GM18867 (cell line): ENCODE results near the gene PRODH2.

Experiments used
- ATAC-seq: cut with Tn5 transposase; IDR thresholded peaks from one replicate; pipeline ENCODE4 v1.9.1; 2021; ENCODE audit warnings: mild to moderate bottlenecking, moderate library complexity; ENCODE audit not compliant: unreplicated experiment

Gene PRODH2

GRCh38 chr19:35764432-35765315 is 48.0 kb downstream of the PRODH2 start:
- no peak for ATAC-seq

DNA sequence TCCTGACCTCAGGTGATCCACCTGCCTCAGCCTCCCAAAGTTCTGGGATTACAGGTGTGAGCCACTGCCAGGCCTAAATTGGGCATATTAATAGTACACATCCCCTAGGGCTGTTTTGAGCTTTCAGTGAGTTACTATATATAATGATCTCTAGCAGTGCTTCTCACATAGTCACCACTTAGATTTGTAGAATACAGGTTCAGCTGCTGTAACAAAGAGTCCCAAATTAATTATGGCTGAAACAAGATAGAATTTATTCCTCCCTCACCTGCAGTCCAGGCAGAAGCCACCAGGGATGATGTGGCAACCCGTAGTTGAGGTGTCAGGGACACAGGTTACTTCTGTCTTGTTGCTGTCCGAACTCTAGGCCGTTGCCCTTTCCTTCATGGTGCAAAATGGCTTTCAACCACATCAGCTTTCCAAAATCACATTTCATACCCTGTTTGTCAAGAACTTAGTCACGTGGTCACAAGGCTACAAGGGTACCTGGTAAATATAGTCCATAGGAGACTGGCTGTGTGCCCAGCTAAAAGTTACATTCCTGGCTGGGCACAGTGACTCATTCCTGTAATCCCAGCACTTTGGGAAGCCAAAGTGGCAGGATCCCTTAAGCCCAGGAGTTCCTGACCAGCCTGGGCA is 51.8 kb downstream of the PRODH2 start:
- no peak for ATAC-seq

GRCh38 chr19:35759697-35760096 is 52.9 kb downstream of the PRODH2 start:
- no peak for ATAC-seq

- peak; percentile 93 for ATAC-seq
Observed at GRCh38 chr19:35757749-35758608, 54.7 kb downstream of the PRODH2 start, which contains the start of gene PROSER3. TSS of gene PROSER3 (plus strand) at chr19:35758176. CDS start at chr19:35758216, 40 bp downstream.

GRCh38 chr19:35757231-35757748 is 55.4 kb downstream of the PRODH2 start:
- ATAC-seq: no peak

DNA sequence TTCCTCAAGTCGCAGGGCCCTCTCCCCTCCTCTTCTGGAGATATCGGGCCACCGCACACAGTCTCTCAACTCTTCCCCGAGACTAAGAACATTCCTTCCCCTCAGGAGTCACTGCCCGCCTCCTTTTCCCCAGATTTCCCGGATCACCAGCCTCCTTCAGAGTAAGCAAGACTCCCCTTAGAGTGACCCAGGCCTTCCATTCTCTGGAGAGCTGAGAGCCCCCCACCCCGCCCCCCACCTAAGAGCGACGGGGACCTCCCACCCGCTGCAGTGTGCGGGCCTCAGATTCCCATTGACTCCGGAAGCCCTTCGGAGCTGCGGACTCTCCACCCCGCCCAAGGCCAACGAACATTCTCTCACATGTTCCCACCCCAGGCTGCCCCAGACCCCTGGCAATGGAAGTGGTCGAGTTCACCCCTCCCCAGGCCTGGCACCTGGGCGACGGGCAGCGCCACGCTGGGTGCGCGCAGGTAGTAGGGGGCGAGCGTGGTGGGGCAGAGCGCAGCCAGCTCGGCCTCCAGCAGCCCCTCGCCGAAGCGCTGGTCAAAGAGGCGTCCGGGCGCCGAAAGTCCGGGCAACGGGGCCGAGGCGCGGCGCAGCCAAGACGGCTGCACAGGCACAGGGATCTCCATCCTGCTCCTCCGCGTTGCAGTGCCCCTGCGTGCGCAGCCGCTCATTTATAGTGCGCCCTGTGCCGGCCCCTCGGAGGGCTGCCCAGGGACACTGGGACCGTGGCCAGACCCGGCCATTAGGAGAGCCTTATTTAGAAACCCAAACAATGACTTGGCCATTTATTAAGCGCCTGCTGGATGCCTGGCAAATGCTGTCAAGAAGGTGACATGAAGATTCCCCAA is 56.0 kb downstream of the PRODH2 start, which contains the start of gene HSPB6:
HSPB6 (minus strand) TSS at position 653 of the 854 bp plus-strand sequence; CDS start at position 632, 21 bp downstream.
- ATAC-seq: no peak

- ATAC-seq: no peak
Observed at GRCh38 chr19:35755550-35756376, 56.9 kb downstream of the PRODH2 start.

- no peak for ATAC-seq
Observed at GRCh38 chr19:35755131-35755549, 57.5 kb downstream of the PRODH2 start.

DNA sequence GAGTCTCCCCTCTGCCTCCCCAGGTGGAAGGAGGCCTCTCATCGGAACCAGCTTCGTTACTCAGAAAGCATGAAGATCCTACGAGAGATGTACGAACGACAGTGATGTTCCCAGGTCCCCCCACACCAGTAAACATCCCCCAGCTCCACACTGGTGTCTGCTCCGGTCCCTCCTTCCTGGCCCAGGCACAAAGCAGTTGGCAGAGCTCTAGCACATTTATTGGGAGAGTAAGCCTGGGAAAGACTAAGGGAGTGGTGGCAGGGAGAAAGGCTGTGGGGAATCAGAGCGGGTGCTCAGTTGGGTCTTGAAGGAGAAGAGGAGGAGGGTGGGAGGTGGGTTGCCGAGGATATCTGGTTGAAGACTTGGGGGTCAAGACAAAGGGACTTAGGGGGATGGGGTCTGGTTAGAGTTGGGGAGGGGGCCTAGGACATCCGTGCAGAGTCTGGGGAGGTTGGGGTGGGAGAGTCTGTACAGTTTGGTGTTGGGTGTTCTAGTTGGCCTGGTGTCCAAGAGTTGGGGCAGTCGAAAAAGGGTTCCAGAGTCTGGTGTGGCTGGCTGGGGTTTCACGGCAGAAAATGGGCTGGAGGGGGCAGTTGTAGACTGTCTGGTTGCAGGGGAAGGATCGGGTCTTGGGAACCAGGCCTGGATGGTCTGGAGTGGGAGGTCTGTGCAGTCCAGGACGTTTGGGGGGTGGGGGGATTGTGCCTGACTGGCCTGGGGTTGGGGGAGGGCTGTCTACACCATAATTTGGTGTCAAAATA is 58.1 kb downstream of the PRODH2 start:
- no peak for ATAC-seq

DNA sequence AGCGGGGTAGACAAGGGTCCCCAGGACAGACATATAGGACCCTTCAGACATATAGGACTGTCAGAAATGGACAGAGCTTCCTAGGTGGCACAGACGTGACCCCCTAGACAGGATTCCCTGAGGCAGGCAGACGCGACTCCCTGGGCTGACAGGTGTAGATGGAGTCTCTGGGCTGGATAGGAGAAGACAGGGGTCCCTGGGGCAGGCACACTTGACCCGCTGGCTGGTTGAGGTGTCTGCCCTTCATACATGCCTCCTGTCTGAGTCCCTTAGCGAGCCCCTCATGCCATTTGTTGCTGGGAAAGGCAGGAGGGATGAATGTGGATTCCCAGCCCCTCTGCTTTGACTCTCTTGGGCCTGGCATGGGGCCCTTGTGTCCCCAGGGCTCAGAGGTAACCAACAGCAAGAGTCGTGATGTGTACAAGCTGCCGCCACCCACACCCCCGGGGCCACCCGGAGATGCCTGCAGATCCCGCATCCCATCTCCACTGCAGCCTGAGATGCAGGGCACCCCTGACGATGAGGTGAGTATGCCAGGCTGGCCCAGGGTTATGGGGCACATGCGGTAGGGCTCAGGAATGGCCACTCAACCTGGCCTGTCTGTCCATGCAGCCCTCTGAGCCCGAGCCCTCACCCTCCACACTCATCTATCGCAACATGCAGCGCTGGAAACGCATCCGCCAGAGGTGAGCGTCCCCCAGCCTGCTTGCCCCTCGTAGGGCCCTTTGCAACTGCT is 58.8 kb downstream of the PRODH2 start:
- ATAC-seq: no peak

- ATAC-seq: no peak
Observed at GRCh38 chr19:35752746-35753350, 59.8 kb downstream of the PRODH2 start.

DNA sequence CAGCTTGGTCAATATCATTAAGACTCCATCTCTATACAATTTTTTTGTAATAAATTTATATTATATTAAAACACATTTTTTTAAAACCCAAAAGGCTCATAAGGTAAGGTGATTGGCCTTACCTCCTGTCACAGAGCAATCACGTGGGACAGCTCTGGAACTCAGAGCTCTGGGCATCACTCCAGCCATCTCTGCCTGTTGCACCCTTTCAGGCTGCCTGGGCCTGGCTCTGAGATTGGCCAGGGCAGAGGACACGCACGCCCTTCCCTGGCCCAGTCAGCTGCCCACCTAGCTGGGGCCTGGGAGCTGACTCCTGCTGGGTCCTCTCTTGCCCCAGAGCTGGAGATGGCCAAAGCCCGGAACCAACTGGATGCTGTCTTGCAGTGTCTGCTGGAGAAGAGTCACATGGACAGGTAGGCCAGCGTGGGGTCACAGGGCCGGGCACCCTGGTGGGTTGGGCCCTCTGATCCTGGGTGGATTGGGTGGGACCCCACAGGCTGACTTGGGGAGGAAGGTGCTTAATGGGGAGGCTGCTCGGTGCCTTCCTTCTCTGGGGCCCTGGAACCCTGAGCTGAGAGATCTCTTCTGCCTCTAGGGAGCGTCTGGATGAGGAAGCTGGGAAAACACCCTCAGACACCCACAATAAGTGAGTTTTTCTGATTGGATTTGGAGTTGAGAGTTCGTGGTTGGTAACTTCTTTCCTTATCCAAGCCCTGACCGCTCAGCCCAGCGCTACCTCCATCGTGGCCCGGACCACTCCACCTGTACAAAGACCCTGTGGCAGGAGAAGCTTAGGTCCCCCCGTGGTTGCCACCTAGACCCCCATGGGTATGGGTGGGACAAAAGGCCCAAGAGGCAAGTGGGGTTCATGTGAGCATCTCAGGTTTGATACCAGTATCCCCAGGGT is 60.6 kb downstream of the PRODH2 start:
- ATAC-seq: no peak

GRCh38 chr19:35750167-35750566 is 62.5 kb downstream of the PRODH2 start:
- no peak for ATAC-seq
